Testis (tissue), 3 donors: ENCODE data around the gene ANKRD53. TPM values are rescaled to one million over a fixed set of nuclear protein-coding genes. Genes with fewer than 3 reads are reported as not detected.
"Not testable (repeated sequence)": the region's sequence is repeated elsewhere in the genome, so short reads cannot be mapped to it uniquely, and the experiment has no call there.

Experiments
- DNase-seq: peaks from one replicate; pipeline ENCODE4 v3.0.0-alpha.2; 2019
- H3K27ac ChIP-seq, 2 donors: fragments of 200-600 bp; sonication (generic); one replicate each; pipeline ENCODE4 v1.5.1; 2019
- H3K27me3 ChIP-seq: fragments of 200-600 bp; sonication (generic); one replicate; pipeline ENCODE4 v1.5.1; 2019
- H3K36me3 ChIP-seq: fragments of 200-600 bp; sonication (generic); one replicate; pipeline ENCODE4 v1.5.1; 2017; ENCODE audit warnings: low read depth; ENCODE audit errors: missing control alignments
- H3K4me1 ChIP-seq: fragments of 200-600 bp; sonication (generic); one replicate; pipeline ENCODE4 v1.5.1; 2019
- H3K4me3 ChIP-seq, 2 donors: fragments of 200-600 bp; sonication (generic); one replicate each; pipeline ENCODE4 v1.5.1; 2017 to 2019
- H3K9me3 ChIP-seq: fragments of 200-600 bp; sonication (generic); one replicate; pipeline ENCODE4 v1.5.1; 2017
- POLR2A ChIP-seq: fragments of 450-650 bp; IDR thresholded peaks from one replicate; pipeline ENCODE4 v1.6.1; 2017; ENCODE audit warnings: antibody characterized with exemption, mild to moderate bottlenecking, moderate library complexity
- WGBS, 2 donors: methylation state at CpG; one replicate each; pipeline ENCODE4 v1.1.5; 2018; 5-methylcytosine and 5-hydroxymethylcytosine counted together
- intact Hi-C: fragments of 100-400 bp; cut with DNase I; formaldehyde crosslinking; loops from one replicate; pipeline ENCODE4 v1.15.1; 2023; ENCODE audit warnings: low total_unique reads
- polyA plus RNA-seq: library from polyadenylated mRNA; stranded (reverse); fragments of 350-450 nt; fragmentation: Illumina TruSeq; extraction: RNeasy Lipid Tissue Mini Kit (QIAGEN cat#74804); gene quantifications from one replicate; pipeline ENCODE4 v1.2.3, GENCODE V29; 2014; ENCODE audit warnings: low read depth, low replicate concordance; ENCODE audit not compliant: insufficient read depth
- total RNA-seq, 2 donors: library from RNA; depleted of rRNA; stranded (reverse); fragments of >200 nt; gene quantifications; one replicate each; pipeline ENCODE4 v1.2.3, GENCODE V29; 2016
- TF ChIP-seq, protein P1 (sequence below), 3 experiments: fragments of 450-650 bp in 2 of 3; fragments of 200-600 bp in 1 of 3; sonication (generic) in 1 of 3; IDR thresholded peaks; one replicate each; pipeline ENCODE4 v1.5.1; 2016 to 2019; ENCODE audit warnings: antibody characterized with exemption in 3 of 3, mild to moderate bottlenecking in 2 of 3, moderate library complexity in 1 of 3

Gene ANKRD53
- total and polyA plus RNA-seq, 3 donors from 2014 or later, result 10.6 to 52.2 (median 36.3) TPM

DNA sequence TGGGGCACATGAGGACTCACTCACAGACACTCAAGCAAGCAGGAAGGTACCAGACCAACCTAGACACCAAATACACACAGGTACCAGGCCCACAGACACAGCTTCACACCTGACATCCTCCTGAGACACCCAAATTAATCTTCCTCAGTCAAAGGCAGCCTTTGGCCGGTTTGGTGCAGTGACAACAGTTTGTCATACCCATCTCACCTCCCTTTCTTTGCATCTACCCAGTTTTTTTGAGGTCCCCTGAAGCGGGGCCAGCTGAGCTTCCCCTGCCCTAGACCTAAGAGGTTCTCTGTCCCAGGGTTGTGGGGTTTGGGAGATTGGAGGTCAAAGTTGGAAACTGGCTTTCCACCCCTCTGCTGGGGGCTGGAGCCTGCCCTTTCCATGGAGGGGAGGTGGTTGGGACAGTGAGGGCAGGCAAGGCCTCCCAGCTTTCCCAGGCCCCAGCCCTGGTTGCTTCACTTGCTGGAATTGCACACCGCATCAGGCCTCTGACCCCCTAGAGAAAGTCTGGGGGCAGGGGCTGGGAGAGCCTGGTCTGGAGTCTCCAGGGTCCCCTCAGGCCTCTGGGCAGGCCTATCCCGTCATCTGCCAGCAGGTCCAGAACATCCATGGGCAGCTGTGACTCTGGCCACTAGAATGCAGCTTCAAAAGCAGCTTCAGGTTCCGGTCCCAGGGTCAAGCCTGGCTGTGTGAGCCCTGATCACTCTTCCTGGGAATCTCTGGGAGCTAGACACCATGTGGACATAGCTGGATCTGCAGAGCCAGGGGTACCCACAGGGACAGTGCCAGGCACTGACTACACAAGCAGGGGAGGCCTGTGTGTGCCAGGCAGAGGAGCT, 28.7 kb downstream of the ANKRD53 start:
- Histone ChIP-seq H3K27me3 (no peaks in the 10 kb centered on the region), H3K4me1 (no peaks in the 10 kb centered on the region), H3K27ac (no peak overlapping the region), H3K9me3 (no peaks in the 10 kb centered on the region), H3K4me3 (no peak overlapping the region), H3K36me3 (no peaks in the 10 kb centered on the region)
- TF ChIP-seq, protein P1, sequence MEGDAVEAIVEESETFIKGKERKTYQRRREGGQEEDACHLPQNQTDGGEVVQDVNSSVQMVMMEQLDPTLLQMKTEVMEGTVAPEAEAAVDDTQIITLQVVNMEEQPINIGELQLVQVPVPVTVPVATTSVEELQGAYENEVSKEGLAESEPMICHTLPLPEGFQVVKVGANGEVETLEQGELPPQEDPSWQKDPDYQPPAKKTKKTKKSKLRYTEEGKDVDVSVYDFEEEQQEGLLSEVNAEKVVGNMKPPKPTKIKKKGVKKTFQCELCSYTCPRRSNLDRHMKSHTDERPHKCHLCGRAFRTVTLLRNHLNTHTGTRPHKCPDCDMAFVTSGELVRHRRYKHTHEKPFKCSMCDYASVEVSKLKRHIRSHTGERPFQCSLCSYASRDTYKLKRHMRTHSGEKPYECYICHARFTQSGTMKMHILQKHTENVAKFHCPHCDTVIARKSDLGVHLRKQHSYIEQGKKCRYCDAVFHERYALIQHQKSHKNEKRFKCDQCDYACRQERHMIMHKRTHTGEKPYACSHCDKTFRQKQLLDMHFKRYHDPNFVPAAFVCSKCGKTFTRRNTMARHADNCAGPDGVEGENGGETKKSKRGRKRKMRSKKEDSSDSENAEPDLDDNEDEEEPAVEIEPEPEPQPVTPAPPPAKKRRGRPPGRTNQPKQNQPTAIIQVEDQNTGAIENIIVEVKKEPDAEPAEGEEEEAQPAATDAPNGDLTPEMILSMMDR (IDR thresholded peaks at IDR 0.05), result no peak
- no peak for TF ChIP-seq POLR2A
- no peak for DNase-seq
- intact Hi-C loops, result no loop called here
- WGBS, 2 donors, result 87 to 100% methylated on average over 1 to 5 of the region's 5 CpGs

GRCh38 chr2:71008342-71008741, 29.9 kb downstream of the ANKRD53 start:
- Histone ChIP-seq H3K27me3 (no peaks in the 10 kb centered on the region), H3K36me3 (no peaks in the 10 kb centered on the region), H3K27ac (no peak overlapping the region), H3K9me3 (no peaks in the 10 kb centered on the region), H3K4me1 (no peaks in the 10 kb centered on the region), H3K4me3 (no peak overlapping the region)
- DNase-seq, result no peak
- intact Hi-C loops, result no loop called here
- no peak for TF ChIP-seq POLR2A
- TF ChIP-seq, protein P1 (IDR thresholded peaks at IDR 0.05), result no peak
- WGBS, 2 donors, result 91 to 97% methylated on average over 9 to 13 of the region's 13 CpGs

DNA sequence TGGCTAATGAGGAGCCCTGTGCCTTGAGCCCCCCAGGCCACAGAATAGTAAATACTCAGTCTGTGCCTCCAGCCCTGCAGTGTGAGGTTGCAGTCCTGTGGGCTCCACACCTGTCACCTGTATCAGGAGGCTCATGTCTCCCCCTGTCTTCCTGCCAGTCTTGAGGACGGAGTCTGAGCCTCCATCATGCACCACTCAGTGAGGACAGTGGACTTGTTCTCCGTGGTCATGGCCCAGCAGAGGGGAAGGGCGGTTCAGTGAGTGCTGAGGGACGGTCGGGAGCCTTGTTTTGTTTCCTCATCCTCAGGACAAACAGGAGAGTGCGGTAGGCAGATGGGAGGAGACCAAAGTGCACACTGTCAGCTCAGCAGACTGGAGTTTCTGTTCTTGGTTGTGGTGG, 33.4 kb downstream of the ANKRD53 start:
- H3K4me1 ChIP-seq, intact Hi-C loops, H3K27me3 ChIP-seq, H3K27ac ChIP-seq, H3K36me3 ChIP-seq, H3K9me3 ChIP-seq, DNase-seq, H3K4me3 ChIP-seq: not testable (repeated sequence)
- 41 to 57% methylated on average over 5 to 6 of the region's 6 CpGs for WGBS, 2 donors

DNA sequence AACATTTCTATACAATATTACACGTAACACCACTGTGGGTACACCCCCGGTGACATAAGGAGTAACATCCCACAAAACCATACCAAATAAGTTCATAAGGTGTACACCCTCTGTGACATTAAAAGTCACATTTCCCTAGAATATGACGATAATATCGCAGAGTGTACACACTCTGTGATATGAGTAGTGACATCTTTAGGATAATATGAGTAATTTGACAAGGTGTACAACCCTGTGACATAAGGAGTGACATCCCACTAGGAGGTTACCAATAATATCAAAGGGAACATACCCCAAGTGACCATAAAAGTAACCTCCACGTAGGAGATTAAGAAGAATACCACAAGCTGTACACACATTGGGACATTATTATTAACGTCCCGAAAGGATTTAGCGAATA, 40.2 kb downstream of the ANKRD53 start:
- no peaks in the 10 kb centered on the region for H3K27me3 ChIP-seq
- H3K27ac ChIP-seq, result no peak overlapping the region
- H3K9me3 ChIP-seq, result no peaks in the 10 kb centered on the region
- no peak for DNase-seq
- H3K4me3 ChIP-seq, result no peak overlapping the region
- intact Hi-C loops, result no loop called here
- H3K4me1 ChIP-seq, result no peaks in the 10 kb centered on the region
- no peaks in the 10 kb centered on the region for H3K36me3 ChIP-seq
- TF ChIP-seq, protein P1 (IDR thresholded peaks at IDR 0.05), result no peak
- TF ChIP-seq POLR2A, result no peak
- WGBS, 2 donors, result 77 to 84% methylated on average over 8 of the region's 8 CpGs

DNA sequence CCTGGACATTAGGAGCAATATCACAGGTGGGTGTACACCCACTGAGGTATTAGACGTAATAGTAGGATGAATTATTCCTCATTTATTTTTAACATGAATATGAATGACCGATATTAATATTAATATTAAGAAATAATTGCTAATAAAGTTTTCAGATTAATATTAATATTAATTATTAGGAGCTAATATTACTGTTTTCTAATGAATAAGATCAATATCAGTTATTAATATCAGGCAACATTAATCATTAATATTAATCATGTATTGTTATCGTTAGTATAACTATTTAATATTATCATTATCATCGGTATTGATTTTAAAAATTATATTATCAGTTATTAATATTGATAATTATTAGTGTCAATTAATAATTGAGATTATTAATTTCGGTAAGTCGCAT, 41.6 kb downstream of the ANKRD53 start:
- 67 to 85% methylated on average over 6 of the region's 6 CpGs for WGBS, 2 donors
- H3K36me3 ChIP-seq, H3K27ac ChIP-seq, H3K27me3 ChIP-seq, H3K9me3 ChIP-seq, DNase-seq, H3K4me3 ChIP-seq, H3K4me1 ChIP-seq, intact Hi-C loops: not testable (repeated sequence)

DNA sequence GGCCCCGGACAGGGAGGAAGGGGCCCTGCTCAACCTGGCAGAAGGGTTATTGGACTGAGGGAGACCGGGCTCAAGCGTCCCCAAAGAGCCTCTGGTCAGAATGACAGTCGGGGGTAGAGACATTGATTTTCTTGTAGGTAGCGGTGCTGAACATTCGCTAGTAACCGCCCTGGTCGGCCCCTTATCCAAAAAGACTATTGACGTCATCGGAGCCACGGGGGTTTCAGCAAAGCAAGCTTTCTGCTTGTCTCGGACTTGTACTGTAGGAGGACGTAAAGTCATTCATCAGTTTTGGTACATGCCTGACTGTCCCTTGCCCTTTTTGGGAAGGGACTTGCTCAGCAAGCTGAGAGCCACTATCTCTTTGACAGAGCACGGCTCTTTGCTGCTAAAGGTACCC, 43.0 kb downstream of the ANKRD53 start:
- H3K9me3 ChIP-seq, H3K4me3 ChIP-seq, H3K36me3 ChIP-seq, H3K27ac ChIP-seq, H3K27me3 ChIP-seq, intact Hi-C loops, DNase-seq, H3K4me1 ChIP-seq: not testable (repeated sequence)
- WGBS, 2 donors, result 79 to 85% methylated on average over 9 to 14 of the region's 14 CpGs

- intact Hi-C loops, H3K4me1 ChIP-seq, H3K27ac ChIP-seq, DNase-seq, H3K27me3 ChIP-seq, H3K36me3 ChIP-seq, H3K4me3 ChIP-seq, H3K9me3 ChIP-seq: not testable (repeated sequence)
- WGBS, 2 donors, result 79 to 80% methylated on average over 8 to 15 of the region's 15 CpGs
These were observed 45.3 kb downstream of the ANKRD53 start for GRCh38 chr2:71023553-71024243.
